HG03108 (cell line): ENCODE data around the gene AKT1.
"Not testable (repeated sequence)": the region's sequence is repeated elsewhere in the genome, so short reads cannot be mapped to it uniquely, and the experiment has no call there.

ENCODE experiments used
- ATAC-seq: cut with Tn5 transposase; IDR thresholded peaks from one replicate; pipeline ENCODE4 v1.9.1; 2021; ENCODE audit warnings: moderate library complexity; ENCODE audit not compliant: unreplicated experiment

AKT1 gene

GRCh38 chr14:104819361-104819781, 23.8 kb upstream of the AKT1 start:
- ATAC-seq = no peak

GRCh38 chr14:104818714-104819161, 23.2 kb upstream of the AKT1 start:
- ATAC-seq = no peak

GRCh38 chr14:104817930-104818713, 22.6 kb upstream of the AKT1 start:
- ATAC-seq = no peak

- no peak for ATAC-seq
These were observed 21.0 kb upstream of the AKT1 start for GRCh38 chr14:104816616-104816884.

GRCh38 chr14:104814701-104815100, 19.2 kb upstream of the AKT1 start:
- ATAC-seq = not testable (repeated sequence)

- no peak for ATAC-seq
These were observed 17.7 kb upstream of the AKT1 start for GRCh38 chr14:104813286-104813685.

- ATAC-seq = no peak
These were observed 14.8 kb upstream of the AKT1 start for GRCh38 chr14:104810316-104810715.

- ATAC-seq = no peak
These were observed 12.9 kb upstream of the AKT1 start for GRCh38 chr14:104808456-104808855.

- ATAC-seq = no peak
These were observed 11.3 kb upstream of the AKT1 start for GRCh38 chr14:104806625-104807465.

GRCh38 chr14:104805941-104806624, 10.5 kb upstream of the AKT1 start:
- ATAC-seq = no peak

- no peak for ATAC-seq
These were observed 9.8 kb upstream of the AKT1 start for GRCh38 chr14:104805326-104805678.

- no peak for ATAC-seq
These were observed 9.2 kb upstream of the AKT1 start for GRCh38 chr14:104804481-104805325.

- no peak for ATAC-seq
These were observed 8.4 kb upstream of the AKT1 start for GRCh38 chr14:104803912-104804410.

- ATAC-seq = no peak
These were observed 7.8 kb upstream of the AKT1 start for GRCh38 chr14:104803280-104803911.

GRCh38 chr14:104802394-104803184, 7.0 kb upstream of the AKT1 start:
- ATAC-seq = no peak

GRCh38 chr14:104801520-104802393, 6.2 kb upstream of the AKT1 start:
- ATAC-seq = no peak

- ATAC-seq = peak; percentile 44
These were observed 5.4 kb upstream of the AKT1 start, which contains the start of gene ZBTB42 for GRCh38 chr14:104800771-104801519. Gene ZBTB42 (plus strand): TSS chr14:104801101. CDS start chr14:104801198, 97 bp downstream.
